Measurements from ENCODE around the gene EIF3J.

GRCh38 chr15:44500555-44500954 is 36.4 kb upstream of the EIF3J start:
- TF ChIP-seq EZH2 (IDR thresholded peaks at IDR 0.05) (no peak), CTCF (IDR thresholded peaks at IDR 0.05) (no peak)
